ENCODE data around the gene PSEN2.
"Not testable (repeated sequence)": the region's sequence is repeated elsewhere in the genome, so short reads cannot be mapped to it uniquely, and the experiment has no call there.

- TF ChIP-seq POLR2A (IDR thresholded peaks at IDR 0.05; ENCODE audit: low read length); GATA1 (IDR thresholded peaks at IDR 0.05; ENCODE audit: low read depth, low read length): not testable (repeated sequence)
Observed at GRCh38 chr1:226834179-226834578, 36.2 kb upstream of the PSEN2 start.

Data from erythroblast (primary cell).